HCT116 (cell line): ENCODE data around the gene NLRP12. TPM values are rescaled to one million over a fixed set of nuclear protein-coding genes. Genes with fewer than 3 reads are reported as not detected.
"Not testable (repeated sequence)": the region's sequence is repeated elsewhere in the genome, so short reads cannot be mapped to it uniquely, and the experiment has no call there.

ENCODE experiments used
- ATAC-seq: fragments of 200-7000 bp; cut with Tn5 transposase; 2 replicates; pipeline ENCODE4 v1.9.1; 2020; ENCODE audit warnings: mild to moderate bottlenecking, moderate library complexity
- BruUV-seq: library from RNA; stranded (reverse); fragments of 400-500 nt; replicated peaks from 2 replicates; lab custom pipeline; 2021; lab: Mats Ljungman, UMichigan
- CTCF ChIA-PET: fragments of 300-600 bp; sonication (Branson Sonifier 250); formaldehyde crosslinking; loops from one replicate; lab custom pipeline; 2021; ENCODE audit warnings: antibody characterized with exemption; lab: Charles Lee
- POLR2A ChIA-PET: fragments of 300-600, 350-600 bp; sonication (Branson Sonifier 250); formaldehyde crosslinking; loops from one replicate; lab custom pipeline; 2021; ENCODE audit warnings: antibody characterized with exemption; lab: Charles Lee
- RAD21 ChIA-PET, 2 experiments: fragments of 300-600 bp; sonication (Branson Sonifier 250); formaldehyde crosslinking; loops; one replicate each; lab custom pipeline; 2023; ENCODE audit warnings: low total read pairs in 2 of 2; ENCODE audit not compliant: uncharacterized antibody in 2 of 2, unreplicated experiment in 2 of 2, low non-redundant PET in 1 of 2; lab: Charles Lee
- DNase-seq: peaks from one replicate; pipeline ENCODE4 v3.0.0-alpha.2; 2010; ENCODE audit warnings: low read depth, low spot score
- H2AFZ ChIP-seq: fragments of 200-600 bp; shearing (Covaris generic), sonication (generic); 2 replicates; pipeline ENCODE4 v1.6.1; 2017; ENCODE audit warnings: low read depth, mixed run types, mixed read lengths, antibody characterized with exemption, low read length; ENCODE audit not compliant: poor library complexity, severe bottlenecking
- H3K27ac ChIP-seq: 2 replicates; pipeline ENCODE4 v1.5.1; 2012; ENCODE audit warnings: low read depth, low read length
- H3K27me3 ChIP-seq: fragments of 200-600 bp; sonication (generic); 2 replicates; pipeline ENCODE4 v1.6.1; 2016; ENCODE audit warnings: mixed run types, low read length, mixed read lengths; ENCODE audit not compliant: insufficient read depth
- H3K36me3 ChIP-seq, 2 experiments: fragments of 200-500 bp in 1 of 2; fragments of 200-600 bp in 1 of 2; sonication (Bioruptor generic) in 1 of 2; sonication (generic) in 1 of 2; 2 replicates each; pipeline versions ENCODE4 v1.5.1 to v1.6.1; 2014 to 2016; ENCODE audit warnings: low read length in 2 of 2, inconsistent platforms in 1 of 2, mixed read lengths in 1 of 2, mixed run types in 1 of 2; ENCODE audit not compliant: insufficient read depth in 2 of 2, control insufficient read depth in 1 of 2
- H3K4me1 ChIP-seq, 2 experiments: fragments of 200-600 bp in 1 of 2; sonication (generic) in 1 of 2; 2 replicates each; pipeline versions ENCODE4 v1.5.1 to v1.6.1; 2012 to 2017; ENCODE audit warnings: low read length in 2 of 2, inconsistent platforms in 1 of 2, mild to moderate bottlenecking in 1 of 2, mixed read lengths in 1 of 2, mixed run types in 1 of 2, moderate library complexity in 1 of 2; ENCODE audit not compliant: insufficient read depth in 2 of 2, control insufficient read depth in 1 of 2
- H3K4me2 ChIP-seq: fragments of 200-600 bp; sonication (generic); 2 replicates; pipeline ENCODE4 v1.6.1; 2017; ENCODE audit warnings: mixed run types, low read length, mixed read lengths
- H3K4me3 ChIP-seq, 2 experiments: fragments of 200-600 bp in 1 of 2; sonication (generic) in 1 of 2; replicated peaks in 1 of 2; 2 replicates each; pipeline ENCODE4 v1.5.1; 2011 to 2016; ENCODE audit warnings: low read length in 2 of 2, control low read depth in 1 of 2, low read depth in 1 of 2, mild to moderate bottlenecking in 1 of 2, mixed read lengths in 1 of 2, mixed run types in 1 of 2
- H3K79me2 ChIP-seq: fragments of 200-600 bp; sonication (generic); 2 replicates; pipeline ENCODE4 v1.6.1; 2017; ENCODE audit warnings: mild to moderate bottlenecking, mixed run types, low read length, moderate library complexity, mixed read lengths; ENCODE audit not compliant: insufficient read depth
- H3K9ac ChIP-seq: fragments of 200-600 bp; sonication (generic); 2 replicates; pipeline ENCODE4 v1.6.1; 2016; ENCODE audit warnings: low read length, mixed read lengths
- H3K9me2 ChIP-seq: fragments of 200-600 bp; sonication (generic), shearing (Covaris generic); 2 replicates; pipeline ENCODE4 v1.6.1; 2017; ENCODE audit warnings: mixed run types, mild to moderate bottlenecking, moderate library complexity; ENCODE audit not compliant: insufficient read depth
- H3K9me3 ChIP-seq, 2 experiments: fragments of 200-500 bp in 1 of 2; fragments of 200-600 bp in 1 of 2; sonication (Bioruptor generic) in 1 of 2; sonication (generic) in 1 of 2; 2 replicates each; pipeline ENCODE4 v1.6.1; 2014 to 2017; ENCODE audit warnings: low read length in 2 of 2, mixed read lengths in 2 of 2, inconsistent platforms in 1 of 2, low read depth in 1 of 2, mild to moderate bottlenecking in 1 of 2, mixed run types in 1 of 2, moderate library complexity in 1 of 2; ENCODE audit not compliant: control insufficient read depth in 1 of 2, insufficient read depth in 1 of 2
- H4K20me1 ChIP-seq: fragments of 200-600 bp; sonication (generic), shearing (Covaris generic); 2 replicates; pipeline ENCODE4 v1.6.1; 2017; ENCODE audit warnings: mixed run types, mild to moderate bottlenecking, moderate library complexity; ENCODE audit not compliant: insufficient read depth
- CBX3 ChIP-seq: IDR thresholded peaks from 2 replicates; pipeline ENCODE4 v1.6.1; 2012; ENCODE audit warnings: low read depth
- EGR1 ChIP-seq: IDR thresholded peaks from 2 replicates; pipeline ENCODE4 v1.6.1; 2012; ENCODE audit warnings: low read depth
- POLR2A ChIP-seq: IDR thresholded peaks from 2 replicates; pipeline ENCODE4 v1.7.0; 2011; ENCODE audit warnings: borderline replicate concordance; ENCODE audit not compliant: insufficient read depth, insufficient read length; ENCODE audit errors: extremely low read depth
- RAD21 ChIP-seq: IDR thresholded peaks from 2 replicates; pipeline ENCODE4 v1.6.1; 2012; ENCODE audit warnings: low read depth, mild to moderate bottlenecking
- REST ChIP-seq: IDR thresholded peaks from 2 replicates; pipeline ENCODE4 v1.6.1; 2012; ENCODE audit warnings: low read depth
- SP1 ChIP-seq: IDR thresholded peaks from 2 replicates; pipeline ENCODE4 v1.6.1; 2012; ENCODE audit warnings: low read depth
- ZFX ChIP-seq: fragments of 450-650 bp; IDR thresholded peaks from 2 replicates; pipeline ENCODE4 v1.6.1; 2017
- intact Hi-C: fragments of 100-400 bp; cut with micrococcal nuclease; formaldehyde crosslinking; loops from 2 replicates; pipeline ENCODE4 v1.10.0; 2022
- total RNA-seq: library from RNA; stranded (reverse); gene quantifications from one replicate; pipeline ENCODE4 v1.2.1, GENCODE V29; 2021; ENCODE audit not compliant: unreplicated experiment

The NLRP12 gene
- total RNA-seq, 1 experiment from 2014 or later, result 0.25 TPM

- intact Hi-C loops, ATAC-seq, RAD21 ChIA-PET, H3K27me3 ChIP-seq, H3K79me2 ChIP-seq, H3K9me2 ChIP-seq, H2AFZ ChIP-seq, POLR2A ChIA-PET, H3K4me2 ChIP-seq, CTCF ChIA-PET, H4K20me1 ChIP-seq, DNase-seq, H3K9me3 ChIP-seq, H3K36me3 ChIP-seq, BruUV-seq, H3K4me3 ChIP-seq, H3K9ac ChIP-seq, H3K27ac ChIP-seq: not testable (repeated sequence)
- peaks cover 11 to 25% of the 10 kb centered on the region in 2 experiments for H3K4me1 ChIP-seq
Measured at GRCh38 chr19:53838446-53838845, 14.3 kb upstream of the NLRP12 start.

- H4K20me1 ChIP-seq, H3K4me3 ChIP-seq, BruUV-seq, POLR2A ChIA-PET, H2AFZ ChIP-seq, RAD21 ChIA-PET, CTCF ChIA-PET, H3K27me3 ChIP-seq, H3K27ac ChIP-seq, H3K36me3 ChIP-seq, DNase-seq, ATAC-seq, H3K4me1 ChIP-seq, H3K9me2 ChIP-seq, H3K4me2 ChIP-seq, H3K79me2 ChIP-seq, H3K9ac ChIP-seq, intact Hi-C loops, H3K9me3 ChIP-seq: not testable (repeated sequence)
Measured at GRCh38 chr19:53832861-53833260, 8.7 kb upstream of the NLRP12 start.

DNA sequence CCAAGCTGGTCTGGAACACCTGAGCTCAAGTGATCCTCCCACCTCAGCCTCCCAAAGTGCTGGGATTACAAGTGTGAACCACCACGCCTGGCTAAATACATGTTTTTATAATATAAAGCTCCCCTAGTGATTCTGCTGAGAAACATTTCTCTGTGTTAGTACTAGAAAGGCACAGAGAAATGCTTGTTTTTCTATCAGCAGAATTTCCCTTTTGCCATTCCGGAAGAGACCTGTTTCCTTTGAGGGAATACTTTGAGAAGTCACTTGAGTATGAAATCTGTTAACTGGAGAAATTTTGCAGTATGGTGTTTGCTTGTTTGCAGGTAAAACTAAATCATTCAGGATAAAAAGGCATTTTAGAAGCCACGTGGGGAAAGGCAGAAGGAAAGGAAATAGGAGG lies 4.4 kb upstream of the NLRP12 start:
- Histone ChIP-seq H3K9ac (no peak overlapping the region), H4K20me1 (no peaks in the 10 kb centered on the region), H3K4me3 (no peak overlapping the region), H3K36me3 (no peaks in the 10 kb centered on the region), H2AFZ (no peak overlapping the region), H3K79me2 (no peaks in the 10 kb centered on the region), H3K4me2 (no peak overlapping the region), H3K9me2 (no peaks in the 10 kb centered on the region), H3K27me3 (no peaks in the 10 kb centered on the region), H3K9me3 (no peaks in the 10 kb centered on the region), H3K27ac (no peak overlapping the region), H3K4me1 (peaks cover 8 to 11% of the 10 kb centered on the region in 2 experiments; a peak in 3 of 4 replicates)
- ATAC-seq (no peak), DNase-seq (no peak)
- CTCF ChIA-PET, result interaction anchor here (1.0 kb wide), 1 partner anchor 19 kb away, joined by 4 read pairs; no protein-coding TSS in a partner anchor
- TF ChIP-seq CBX3 (no peak), REST (no peak), SP1 (no peak), EGR1 (no peak), ZFX (no peak), POLR2A (no peak), RAD21 (no peak)
- POLR2A ChIA-PET, result no interaction called here
- intact Hi-C loops, result no loop called here
- BruUV-seq, result no TSS peak
- RAD21 ChIA-PET, result no interaction called here
